Cortex of kidney (tissue), 1 donor: ENCODE data around the gene HBM.
"Not testable (repeated sequence)": the region's sequence is repeated elsewhere in the genome, so short reads cannot be mapped to it uniquely, and the experiment has no call there.

Experiments used
- DNase-seq: peaks from one replicate; lab custom pipeline; 2025; lab: John Stamatoyannopoulos, UW

Gene HBM

DNA sequence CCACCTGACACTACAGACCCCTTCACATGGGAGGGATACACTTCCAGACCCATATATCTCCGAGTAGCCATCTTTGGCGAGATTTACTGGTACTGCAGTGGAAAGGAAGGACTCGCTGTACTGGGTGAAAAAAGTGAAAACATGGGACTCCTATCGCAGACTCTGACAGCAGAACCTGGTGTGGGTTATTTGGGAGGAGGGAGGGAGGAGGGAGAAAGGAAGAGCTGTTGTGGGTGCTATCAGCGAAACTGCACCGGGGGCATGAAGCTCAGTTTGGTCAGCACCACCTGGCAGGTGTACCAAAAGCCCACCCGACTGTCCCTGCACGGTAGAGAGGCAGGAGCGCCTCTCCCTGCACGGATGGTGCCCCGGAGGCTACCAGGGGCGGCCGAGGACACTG lies 19.4 kb downstream of the HBM start:
- no peak for DNase-seq

DNA sequence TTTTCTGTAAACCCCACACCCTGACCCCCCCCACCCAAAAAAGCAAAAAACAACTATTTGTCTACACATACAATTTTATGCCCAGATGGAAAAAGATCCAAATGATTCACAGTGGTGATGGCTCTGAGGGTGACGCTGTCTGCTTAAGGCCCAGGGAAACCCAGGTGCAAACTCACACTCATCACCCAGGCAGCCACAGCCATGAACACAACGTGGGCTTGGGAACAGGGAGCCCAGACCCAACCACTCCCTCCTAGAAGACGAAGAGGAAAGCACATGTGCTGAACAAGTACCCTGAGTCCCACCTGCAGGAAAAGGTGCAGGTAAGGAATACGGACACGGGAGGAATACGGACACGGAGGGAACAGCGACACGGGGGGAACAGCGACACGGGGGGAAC lies 19.9 kb downstream of the HBM start:
- no peak for DNase-seq

DNA sequence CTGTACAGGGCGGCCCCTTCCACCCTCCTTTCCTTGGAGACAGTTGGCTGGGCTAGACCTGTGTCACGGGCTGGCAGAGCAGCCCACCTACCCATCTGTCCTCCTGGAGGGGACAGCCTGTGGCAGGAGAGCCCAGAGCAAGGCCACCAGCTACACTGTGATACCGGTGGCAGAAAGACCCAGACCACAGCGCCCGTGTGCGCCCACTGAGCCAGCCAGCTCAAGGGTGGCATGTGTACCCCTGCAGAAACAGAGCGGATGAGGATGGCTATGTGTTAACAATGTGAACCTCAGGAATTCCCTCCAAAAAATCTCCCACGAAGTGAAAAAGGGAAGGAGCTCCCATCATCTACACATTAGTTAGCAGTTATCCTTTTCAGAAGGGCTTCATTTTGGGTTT lies 21.6 kb downstream of the HBM start:
- no peak for DNase-seq

- no peak for DNase-seq
Measured at GRCh38 chr16:188674-189073, 22.9 kb downstream of the HBM start.

- DNase-seq: no peak
Measured at GRCh38 chr16:189604-190186, 23.9 kb downstream of the HBM start.

DNA sequence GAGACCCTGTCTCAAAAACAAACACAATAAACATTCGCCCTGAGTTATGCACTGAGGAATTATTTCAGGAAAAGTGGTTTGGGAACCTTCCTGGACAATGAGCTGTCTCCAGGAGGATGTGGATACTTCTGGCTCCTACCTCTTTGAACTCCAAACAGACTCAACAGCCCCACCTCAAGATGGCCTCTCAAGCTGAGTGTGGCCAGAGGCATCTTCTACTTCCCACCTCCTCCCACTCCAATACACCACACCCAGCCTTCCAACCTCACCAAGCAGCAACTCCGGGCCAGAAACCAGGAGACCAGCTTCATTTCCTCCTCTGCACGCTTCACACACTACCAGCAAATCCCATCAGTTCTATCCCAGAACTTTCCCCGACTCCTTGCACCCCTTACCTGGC lies 26.1 kb downstream of the HBM start:
- DNase-seq: no peak

GRCh38 chr16:192686-193085 lies 26.9 kb downstream of the HBM start:
- DNase-seq: no peak

DNA sequence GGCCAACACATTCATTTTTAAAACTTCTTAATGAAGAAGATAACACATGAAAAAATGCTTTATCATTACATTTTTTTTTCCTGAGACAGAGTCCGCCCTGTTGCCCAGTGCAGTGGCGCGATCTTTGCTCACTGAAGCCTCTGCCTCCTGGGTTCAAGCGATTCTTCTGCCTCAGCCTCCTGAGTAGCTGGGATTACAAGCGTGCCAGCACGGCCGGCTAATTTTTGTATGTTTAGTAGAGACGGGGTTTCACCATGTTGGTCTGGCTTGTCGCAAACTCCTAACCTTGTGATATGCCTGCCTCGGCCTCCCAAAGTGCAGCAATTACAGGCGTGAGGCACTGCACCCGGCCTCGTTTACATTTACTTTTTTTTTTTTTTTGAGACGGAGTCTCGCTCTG lies 27.7 kb downstream of the HBM start:
- no peak for DNase-seq

- no peak for DNase-seq
Measured at GRCh38 chr16:194516-194915, 28.7 kb downstream of the HBM start.

- DNase-seq: no peak
Measured at GRCh38 chr16:200388-200787, 34.6 kb downstream of the HBM start.

- DNase-seq: no peak
Measured at GRCh38 chr16:203246-203645, 37.5 kb downstream of the HBM start.

DNA sequence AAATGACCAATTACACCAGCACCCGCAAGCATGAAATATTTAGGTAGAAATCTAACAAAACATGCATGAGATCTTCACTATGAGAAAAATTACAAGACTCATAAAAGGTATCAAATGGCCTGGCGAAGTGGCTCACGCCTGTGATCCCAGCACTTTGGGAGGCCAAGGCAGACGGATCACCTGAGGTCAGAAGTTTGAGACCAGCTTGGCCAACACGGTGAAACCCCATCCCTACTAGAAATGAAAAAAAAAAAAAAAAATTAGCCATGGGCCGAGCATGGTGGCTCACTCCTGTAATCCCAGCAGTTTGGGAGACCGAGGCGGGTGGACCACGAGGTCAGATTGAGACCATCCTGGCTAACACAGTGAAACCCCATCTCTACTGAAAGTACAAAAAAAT lies 38.3 kb downstream of the HBM start:
- not testable (repeated sequence) for DNase-seq

DNA sequence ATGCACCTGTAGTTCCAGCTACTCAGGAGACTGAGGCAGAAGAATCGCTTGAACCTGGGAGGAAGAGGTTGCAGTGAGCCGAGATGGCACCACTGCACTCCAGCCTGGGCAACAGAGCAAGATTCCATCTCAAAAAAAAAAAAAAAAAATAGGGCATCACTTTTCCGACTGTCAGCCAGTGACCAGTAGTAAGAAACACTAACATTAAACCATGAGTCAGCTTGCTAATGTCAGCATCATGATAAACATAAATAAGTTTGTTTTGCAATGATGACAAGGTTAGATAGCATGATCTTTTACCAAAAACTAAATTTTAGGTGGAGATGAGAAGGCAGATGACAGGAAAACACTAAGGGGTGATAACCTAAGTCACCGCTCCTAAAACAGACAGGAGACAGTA lies 43.6 kb downstream of the HBM start:
- not testable (repeated sequence) for DNase-seq

DNA sequence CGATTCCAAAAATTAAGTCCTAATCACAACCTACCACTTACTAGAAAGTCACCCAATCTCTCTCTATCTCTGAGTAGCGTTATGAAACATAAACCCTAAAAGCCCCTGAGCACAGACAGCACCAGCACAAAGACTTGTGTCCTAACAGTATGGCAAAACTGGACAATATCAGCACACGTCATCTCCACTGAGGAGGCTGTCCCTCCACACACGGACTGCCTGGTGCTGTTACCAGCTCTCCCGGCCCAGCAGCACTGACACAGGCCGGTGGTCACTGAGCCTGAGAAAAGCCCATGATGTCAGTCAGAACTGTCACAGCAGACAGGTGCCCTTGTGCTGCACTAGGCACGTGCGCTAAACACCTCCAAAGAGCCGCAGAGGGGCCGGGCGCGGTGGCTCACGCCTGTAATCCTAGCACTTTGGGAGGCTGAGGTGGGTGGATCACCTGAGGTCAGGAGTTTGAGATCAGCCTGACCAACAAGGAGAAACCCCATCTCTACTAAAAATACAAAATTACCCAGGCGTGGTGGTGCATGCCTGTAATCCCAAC lies 45.9 kb downstream of the HBM start:
- not testable (repeated sequence) for DNase-seq

- DNase-seq: no peak
Measured at GRCh38 chr16:212999-213398, 47.2 kb downstream of the HBM start.
